Lower leg skin (tissue), 3 donors: ENCODE data around the gene TTC5.

ENCODE experiments used
- POLR2A ChIP-seq, 2 donors: fragments of 450-650 bp; IDR thresholded peaks; one replicate each; pipeline ENCODE4 v1.6.1; 2016 to 2017; ENCODE audit warnings: antibody characterized with exemption in 2 of 2, mild to moderate bottlenecking in 1 of 2, moderate library complexity in 1 of 2
- TF ChIP-seq, protein P1 (sequence below), 3 donors: fragments of 450-650 bp; IDR thresholded peaks; one replicate each; pipeline ENCODE4 v1.5.1; 2016; ENCODE audit warnings: antibody characterized with exemption in 3 of 3, mild to moderate bottlenecking in 3 of 3, moderate library complexity in 2 of 3

DNA sequence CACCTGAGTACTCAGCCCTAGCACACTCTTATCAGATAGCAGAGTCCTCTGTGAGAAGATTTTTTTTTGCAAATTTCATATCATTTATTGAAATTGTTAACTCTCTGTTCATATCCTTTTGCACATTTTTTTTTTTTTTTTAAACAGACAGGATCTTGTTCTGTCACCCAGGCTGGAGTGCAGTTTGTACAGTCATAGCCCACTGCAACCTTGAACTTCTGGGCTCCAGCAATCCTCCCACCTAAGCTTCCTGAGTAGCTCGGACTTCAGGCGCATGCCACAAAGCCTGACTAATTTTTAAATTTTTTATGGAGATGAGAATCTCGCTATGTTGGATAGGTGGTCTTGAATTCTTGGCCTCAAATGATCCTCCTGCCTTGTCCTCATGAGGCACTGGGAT is 42.0 kb upstream of the TTC5 start:
- TF ChIP-seq POLR2A (IDR thresholded peaks at IDR 0.05) = no peak
- TF ChIP-seq, protein P1, sequence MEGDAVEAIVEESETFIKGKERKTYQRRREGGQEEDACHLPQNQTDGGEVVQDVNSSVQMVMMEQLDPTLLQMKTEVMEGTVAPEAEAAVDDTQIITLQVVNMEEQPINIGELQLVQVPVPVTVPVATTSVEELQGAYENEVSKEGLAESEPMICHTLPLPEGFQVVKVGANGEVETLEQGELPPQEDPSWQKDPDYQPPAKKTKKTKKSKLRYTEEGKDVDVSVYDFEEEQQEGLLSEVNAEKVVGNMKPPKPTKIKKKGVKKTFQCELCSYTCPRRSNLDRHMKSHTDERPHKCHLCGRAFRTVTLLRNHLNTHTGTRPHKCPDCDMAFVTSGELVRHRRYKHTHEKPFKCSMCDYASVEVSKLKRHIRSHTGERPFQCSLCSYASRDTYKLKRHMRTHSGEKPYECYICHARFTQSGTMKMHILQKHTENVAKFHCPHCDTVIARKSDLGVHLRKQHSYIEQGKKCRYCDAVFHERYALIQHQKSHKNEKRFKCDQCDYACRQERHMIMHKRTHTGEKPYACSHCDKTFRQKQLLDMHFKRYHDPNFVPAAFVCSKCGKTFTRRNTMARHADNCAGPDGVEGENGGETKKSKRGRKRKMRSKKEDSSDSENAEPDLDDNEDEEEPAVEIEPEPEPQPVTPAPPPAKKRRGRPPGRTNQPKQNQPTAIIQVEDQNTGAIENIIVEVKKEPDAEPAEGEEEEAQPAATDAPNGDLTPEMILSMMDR (IDR thresholded peaks at IDR 0.05) = no peak
